K562 (cell line): ENCODE results near the gene SHISA5. TPM values are rescaled to one million over a fixed set of nuclear protein-coding genes. Genes with fewer than 3 reads are reported as not detected.

Source experiments
- ATAC-seq: fragments of 200-7000 bp; cut with Tn5 transposase; 3 replicates; pipeline ENCODE4 v1.9.1; 2020; ENCODE audit warnings: moderate library complexity
- BruUV-seq: library from RNA; stranded (reverse); fragments of 400-500 nt; replicated peaks from 2 replicates; lab custom pipeline; 2021; lab: Mats Ljungman, UMichigan
- CTCF ChIA-PET: fragments of 300-600 bp; formaldehyde crosslinking; extraction: SDS; loops from one replicate; lab custom pipeline; 2021; ENCODE audit warnings: low intra/inter-chr PET ratio; lab: Yijun Ruan, JAX
- POLR2A ChIA-PET: fragments of 300-600, 350-650 bp; sonication (Branson Sonifier 250); formaldehyde crosslinking; extraction: SDS; loops from one replicate; lab custom pipeline; 2021; ENCODE audit warnings: antibody characterized with exemption, inconsistent platforms; lab: Yijun Ruan, JAX
- DNase-seq, 4 experiments: peaks; one replicate each; pipeline versions ENCODE4 v3.0.0 to v3.0.0-alpha.2; 2011 to 2018; ENCODE audit warnings: low spot score in 3 of 4, mixed read lengths in 3 of 4; ENCODE audit errors: extremely low read depth in 1 of 4
- FAIRE-seq: peaks from 2 replicates; lab custom pipeline; 2011; peaks lifted over from hg19 to GRCh38; lab: Jason Lieb, UNC
- H2AFZ ChIP-seq: 2 replicates; pipeline ENCODE4 v1.6.0; 2011; ENCODE audit warnings: low read depth, low read length, control low read depth, inconsistent platforms
- H3K27ac ChIP-seq: fragments of 200-600 bp; 3 replicates; pipeline ENCODE4 v1.8.0; 2011; ENCODE audit warnings: low read depth, mild to moderate bottlenecking, control low read depth, inconsistent platforms, low read length, moderate library complexity, mixed read lengths; ENCODE audit errors: extremely low read depth
- H3K27me3 ChIP-seq, 2 experiments: fragments of 300-600 bp in 1 of 2; 2 replicates in 1 of 2; 3 replicates in 1 of 2; pipeline versions ENCODE4 v1.6.0 to v1.8.0; 2011; ENCODE audit warnings: inconsistent platforms in 2 of 2, low read length in 2 of 2, mild to moderate bottlenecking in 1 of 2, mixed read lengths in 1 of 2, moderate library complexity in 1 of 2; ENCODE audit not compliant: control insufficient read depth in 2 of 2, insufficient read depth in 2 of 2
- H3K36me3 ChIP-seq: fragments of 300-600 bp; 3 replicates; pipeline ENCODE4 v1.8.0; 2011; ENCODE audit warnings: mild to moderate bottlenecking, low read length, inconsistent platforms; ENCODE audit not compliant: control insufficient read depth, insufficient read depth
- H3K4me1 ChIP-seq, 2 experiments: fragments of 200-600 bp in 1 of 2; replicated peaks in 1 of 2; 2 replicates in 1 of 2; 3 replicates in 1 of 2; pipeline versions ENCODE4 v1.5.1 to v1.8.0; 2011; ENCODE audit warnings: inconsistent platforms in 2 of 2, low read length in 2 of 2, mild to moderate bottlenecking in 1 of 2, mixed read lengths in 1 of 2, moderate library complexity in 1 of 2; ENCODE audit not compliant: control insufficient read depth in 2 of 2, insufficient read depth in 2 of 2
- H3K4me2 ChIP-seq: 2 replicates; pipeline ENCODE4 v1.6.1; 2011; ENCODE audit warnings: low read length, control low read depth, inconsistent platforms, mixed read lengths; ENCODE audit not compliant: insufficient read depth
- H3K4me3 ChIP-seq: fragments of 200-600 bp; sonication (generic), shearing (Covaris generic); 2 replicates; pipeline ENCODE4 v1.5.1; 2016; ENCODE audit warnings: control low read depth, inconsistent platforms
- H3K79me2 ChIP-seq: fragments of 200-600 bp; 3 replicates; pipeline ENCODE4 v1.8.0; 2011; ENCODE audit warnings: low read length, inconsistent platforms; ENCODE audit not compliant: control insufficient read depth, insufficient read depth
- H3K9ac ChIP-seq, 2 experiments: 2 replicates each; pipeline versions ENCODE4 v1.6.0 to v1.6.1; 2011; ENCODE audit warnings: low read depth in 2 of 2, low read length in 2 of 2, control low read depth in 1 of 2, inconsistent platforms in 1 of 2, mild to moderate bottlenecking in 1 of 2, mixed read lengths in 1 of 2; ENCODE audit not compliant: insufficient read depth in 1 of 2
- H3K9me1 ChIP-seq: one replicate; pipeline ENCODE4 v1.6.0; 2011; ENCODE audit warnings: inconsistent platforms, mild to moderate bottlenecking, low read length, moderate library complexity; ENCODE audit not compliant: control insufficient read depth, insufficient read depth
- H3K9me3 ChIP-seq: replicated peaks from 2 replicates; pipeline ENCODE4 v1.5.1; 2011; ENCODE audit warnings: low read depth, low read length, inconsistent platforms; ENCODE audit not compliant: control insufficient read depth, insufficient read depth
- H4K20me1 ChIP-seq: replicated peaks from 2 replicates; pipeline ENCODE4 v1.6.1; 2011; ENCODE audit warnings: low read length, inconsistent platforms, mixed read lengths; ENCODE audit not compliant: control insufficient read depth, insufficient read depth
- CBFA2T2 ChIP-seq: fragments of 450-650 bp; conservative IDR thresholded peaks from 2 replicates; pipeline ENCODE4 v1.6.1; 2017; ENCODE audit warnings: mild to moderate bottlenecking
- FOXK2 ChIP-seq, 2 experiments: fragments of 450-650 bp; IDR thresholded peaks in 1 of 2; conservative IDR thresholded peaks in 1 of 2; 2 replicates each; pipeline ENCODE4 v1.6.1; 2016; ENCODE audit warnings: low read depth in 2 of 2, mild to moderate bottlenecking in 1 of 2
- GTF3C2 ChIP-seq: IDR thresholded peaks from 3 replicates; pipeline ENCODE4 v1.6.1; 2011; ENCODE audit warnings: borderline replicate concordance, mild to moderate bottlenecking, moderate library complexity; ENCODE audit not compliant: insufficient read length; ENCODE audit errors: extremely low read depth
- MTA1 ChIP-seq: fragments of 450-650 bp; IDR thresholded peaks from 2 replicates; pipeline ENCODE4 v1.6.1; 2017; ENCODE audit warnings: borderline replicate concordance
- PHB ChIP-seq: fragments of 250-450 bp; sonication (Bioruptor Pico); IDR thresholded peaks from 2 replicates; pipeline ENCODE4 v1.5.0; 2021
- RBBP5 ChIP-seq: fragments of 200-600 bp; sonication (generic); IDR thresholded peaks from 2 replicates; pipeline ENCODE4 v1.6.1; 2012; ENCODE audit warnings: borderline replicate concordance, mild to moderate bottlenecking, low read length, control low read depth, inconsistent platforms; ENCODE audit not compliant: insufficient read depth, poor library complexity, severe bottlenecking
- SRSF7 ChIP-seq: fragments of 200-400 bp; formaldehyde crosslinking; optimal IDR thresholded peaks from 2 replicates; pipeline ENCODE3; 2017; ENCODE audit warnings: mild to moderate bottlenecking, low read depth, low read length
- TCF7 ChIP-seq: sonication (generic); IDR thresholded peaks from 2 replicates; pipeline ENCODE4 v1.6.1; 2016; ENCODE audit warnings: antibody characterized with exemption, borderline replicate concordance
- ZNF263 ChIP-seq: sonication (generic); formaldehyde crosslinking; IDR thresholded peaks from 2 replicates; pipeline ENCODE4 v1.8.0; 2022; ENCODE audit warnings: mild to moderate bottlenecking, missing genetic modification reagents, borderline replicate concordance
- ZNF280A ChIP-seq: fragments of 450-650 bp; IDR thresholded peaks from 2 replicates; pipeline ENCODE4 v1.6.1; 2018; ENCODE audit warnings: mild to moderate bottlenecking, low read depth; ENCODE audit not compliant: partially characterized antibody
- ZNF655 ChIP-seq: fragments of 250-450 bp; sonication (Bioruptor Pico); IDR thresholded peaks from 2 replicates; pipeline ENCODE4 v1.5.0; 2021
- WGBS: fragments of 100-300 bp; shearing (Covaris generic); methylation state at CpG from one replicate; pipeline ENCODE4 v1.1.6; 2016; ENCODE audit warnings: low coverage, mixed read lengths; ENCODE audit not compliant: insufficient coverage; ENCODE audit errors: missing lambda C conversion rate; 5-methylcytosine and 5-hydroxymethylcytosine counted together
- in situ Hi-C: fragments of 300-500 bp; cut with MboI; formaldehyde crosslinking; loops from 4 replicates; pipeline ENCODE4 v1.15.0; 2018; ENCODE audit warnings: inconsistent platforms, mixed read lengths
- intact Hi-C: fragments of 100-400 bp; cut with micrococcal nuclease; formaldehyde crosslinking; loops from 2 replicates; pipeline ENCODE4 v1.14.2; 2022
- polyA plus RNA-seq, 8 experiments: library from polyadenylated mRNA; depleted of rRNA in 4 of 8; stranded (reverse) in 5 of 8; unstranded in 3 of 8; fragments of >200 nt; fragmentation: Nextera tagmentation in 2 of 8; fragmentation: Illumina TruSeq in 1 of 8; extraction: Ambion mirVana in 2 of 8; extraction: Trizol in 1 of 8; gene quantifications; 2 replicates each; pipeline versions ENCODE4 v1.2.1 to v1.2.3, GENCODE V29; 2011 to 2014; ENCODE audit warnings: inconsistent platforms in 1 of 8, missing spikeins in 1 of 8
- total RNA-seq, 7 experiments: library from RNA; depleted of rRNA in 6 of 7; stranded (reverse); fragments of >200 nt in 6 of 7; fragmentation: Illumina TruSeq in 2 of 7; extraction: Trizol in 2 of 7; gene quantifications; 2 replicates each; pipeline versions ENCODE4 v1.2.1 to v1.2.3, GENCODE V29; 2011 to 2021; ENCODE audit warnings: low replicate concordance in 1 of 7
- TF ChIP-seq, protein P1 (sequence below): fragments of 250-450 bp; sonication (Bioruptor Pico); IDR thresholded peaks from 2 replicates; pipeline ENCODE4 v1.8.0; 2021; ENCODE audit warnings: mild to moderate bottlenecking, moderate library complexity

The SHISA5 gene
- total and polyA plus RNA-seq, 9 of the 15 experiments (the other 6 are each of a cell fraction or from before 2014, with no cell fraction given): 8.4 to 85.8 (median 56.1) TPM

DNA sequence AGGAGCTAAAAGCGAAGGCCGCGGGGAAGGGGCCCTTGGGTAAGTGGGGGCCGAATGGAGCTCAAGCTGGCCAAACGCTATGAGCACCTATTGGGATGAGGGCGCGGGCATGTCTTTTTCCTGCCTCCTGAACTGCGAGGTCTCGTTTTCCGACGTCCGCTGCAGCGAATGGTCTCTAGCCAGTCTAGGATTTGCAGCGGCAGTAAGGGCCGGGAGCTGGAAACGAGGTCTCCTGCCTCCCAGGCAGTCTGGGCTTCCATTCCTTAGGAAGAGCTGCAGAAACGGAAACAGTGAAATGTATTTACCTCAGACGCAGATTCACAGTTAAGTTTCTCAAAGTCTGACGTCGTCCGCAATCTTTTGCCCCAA lies 63.4 kb downstream of the SHISA5 start:
- H3K79me2 ChIP-seq: peaks cover 39% of the 10 kb centered on the region
- DNase-seq: no peak
- CTCF ChIA-PET: interaction anchor here (1.3 kb wide), 1 partner anchor 168 kb away, joined by 4 read pairs; no protein-coding TSS in a partner anchor
- H3K4me1 ChIP-seq: peaks cover 9% of the 10 kb centered on the region in 2 experiments; a peak in 3 of 5 replicates
- no peaks in the 10 kb centered on the region for H3K9me3 ChIP-seq
- peaks cover 6% of the 10 kb centered on the region for H3K9me1 ChIP-seq
- H3K27ac ChIP-seq: peak overlapping the region; percentile 79
- TSS peak; percentile 72 for BruUV-seq
- no peaks in the 10 kb centered on the region; a peak in 1 of 5 replicates for H3K27me3 ChIP-seq
- WGBS: 0% methylated on average over 20 of the region's 21 CpGs
- no peak for FAIRE-seq
- intact Hi-C loops (no loop called here), in situ Hi-C loops (no loop called here)
- peak; percentile 12 for ATAC-seq
- no peak overlapping the region for H2AFZ ChIP-seq
- H3K36me3 ChIP-seq: peaks cover 27% of the 10 kb centered on the region; the same call in 2 of the 3 replicates
- H3K4me3 ChIP-seq: peak overlapping the region; percentile 89
- peak overlapping the region; percentile 96 for H3K4me2 ChIP-seq
- POLR2A ChIA-PET: interaction anchor here (1.2 to 1.6 kb wide), 2 partner anchors 167 to 199 kb away, joined by 3 to 4 read pairs; no protein-coding TSS in a partner anchor
- H4K20me1 ChIP-seq: no peaks in the 10 kb centered on the region
- peak overlapping the region; percentile 91 to 94 for H3K9ac ChIP-seq
- peak; percentile 11 for TF ChIP-seq RBBP5
- TF ChIP-seq CBFA2T2: no peak
- no peak for TF ChIP-seq TCF7
- no peak for TF ChIP-seq FOXK2 (conservative IDR thresholded peaks at IDR 0.05 in 1 of 2, IDR thresholded peaks at IDR 0.05 in 1 of 2; ENCODE audit: low read depth in 2 of 2)
- no peak for TF ChIP-seq SRSF7
- TF ChIP-seq MTA1: no peak
- 0 out of 2 replicates have a peak, but pooled peaks have one; percentile 4 for TF ChIP-seq ZNF263 (CRISPR knock-in tag)
- no peak for TF ChIP-seq ZNF280A
- no peak for TF ChIP-seq PHB (CRISPR knock-in tag)
- TF ChIP-seq, protein P1, sequence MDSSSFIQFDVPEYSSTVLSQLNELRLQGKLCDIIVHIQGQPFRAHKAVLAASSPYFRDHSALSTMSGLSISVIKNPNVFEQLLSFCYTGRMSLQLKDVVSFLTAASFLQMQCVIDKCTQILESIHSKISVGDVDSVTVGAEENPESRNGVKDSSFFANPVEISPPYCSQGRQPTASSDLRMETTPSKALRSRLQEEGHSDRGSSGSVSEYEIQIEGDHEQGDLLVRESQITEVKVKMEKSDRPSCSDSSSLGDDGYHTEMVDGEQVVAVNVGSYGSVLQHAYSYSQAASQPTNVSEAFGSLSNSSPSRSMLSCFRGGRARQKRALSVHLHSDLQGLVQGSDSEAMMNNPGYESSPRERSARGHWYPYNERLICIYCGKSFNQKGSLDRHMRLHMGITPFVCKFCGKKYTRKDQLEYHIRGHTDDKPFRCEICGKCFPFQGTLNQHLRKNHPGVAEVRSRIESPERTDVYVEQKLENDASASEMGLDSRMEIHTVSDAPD (CRISPR knock-in tag): no peak
- TF ChIP-seq GTF3C2: no peak
- TF ChIP-seq ZNF655: no peak
